ENCODE data around the gene NME3. TPM values are rescaled to one million over a fixed set of nuclear protein-coding genes. Genes with fewer than 3 reads are reported as not detected.

Gene NME3
- polyA plus RNA-seq, 1 experiment, result 15.6 TPM

DNA sequence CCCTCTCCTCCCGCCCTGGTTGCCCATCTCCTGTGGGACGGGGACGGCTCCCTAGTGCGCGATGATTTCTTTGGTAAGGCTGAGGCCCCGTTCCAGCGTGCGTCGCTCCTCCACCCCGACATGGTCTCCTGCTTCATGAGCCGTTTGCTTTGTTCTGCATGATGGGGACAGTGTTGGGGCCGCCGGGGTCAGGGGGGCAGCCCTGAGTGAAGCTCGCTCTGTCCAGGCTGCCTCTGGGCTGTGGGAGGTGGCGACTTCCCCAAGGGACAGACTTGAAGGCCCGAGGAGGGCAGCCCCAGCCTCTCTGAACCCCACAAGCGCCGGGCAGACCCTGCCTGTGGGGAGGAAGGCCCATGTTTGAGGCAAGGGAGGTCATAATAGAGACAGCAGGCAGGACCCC is 12.4 kb downstream of the NME3 start:
- TF ChIP-seq, protein P1, sequence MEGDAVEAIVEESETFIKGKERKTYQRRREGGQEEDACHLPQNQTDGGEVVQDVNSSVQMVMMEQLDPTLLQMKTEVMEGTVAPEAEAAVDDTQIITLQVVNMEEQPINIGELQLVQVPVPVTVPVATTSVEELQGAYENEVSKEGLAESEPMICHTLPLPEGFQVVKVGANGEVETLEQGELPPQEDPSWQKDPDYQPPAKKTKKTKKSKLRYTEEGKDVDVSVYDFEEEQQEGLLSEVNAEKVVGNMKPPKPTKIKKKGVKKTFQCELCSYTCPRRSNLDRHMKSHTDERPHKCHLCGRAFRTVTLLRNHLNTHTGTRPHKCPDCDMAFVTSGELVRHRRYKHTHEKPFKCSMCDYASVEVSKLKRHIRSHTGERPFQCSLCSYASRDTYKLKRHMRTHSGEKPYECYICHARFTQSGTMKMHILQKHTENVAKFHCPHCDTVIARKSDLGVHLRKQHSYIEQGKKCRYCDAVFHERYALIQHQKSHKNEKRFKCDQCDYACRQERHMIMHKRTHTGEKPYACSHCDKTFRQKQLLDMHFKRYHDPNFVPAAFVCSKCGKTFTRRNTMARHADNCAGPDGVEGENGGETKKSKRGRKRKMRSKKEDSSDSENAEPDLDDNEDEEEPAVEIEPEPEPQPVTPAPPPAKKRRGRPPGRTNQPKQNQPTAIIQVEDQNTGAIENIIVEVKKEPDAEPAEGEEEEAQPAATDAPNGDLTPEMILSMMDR (IDR thresholded peaks at IDR 0.05; ENCODE audit: low read depth, low read length), result no peak

DNA sequence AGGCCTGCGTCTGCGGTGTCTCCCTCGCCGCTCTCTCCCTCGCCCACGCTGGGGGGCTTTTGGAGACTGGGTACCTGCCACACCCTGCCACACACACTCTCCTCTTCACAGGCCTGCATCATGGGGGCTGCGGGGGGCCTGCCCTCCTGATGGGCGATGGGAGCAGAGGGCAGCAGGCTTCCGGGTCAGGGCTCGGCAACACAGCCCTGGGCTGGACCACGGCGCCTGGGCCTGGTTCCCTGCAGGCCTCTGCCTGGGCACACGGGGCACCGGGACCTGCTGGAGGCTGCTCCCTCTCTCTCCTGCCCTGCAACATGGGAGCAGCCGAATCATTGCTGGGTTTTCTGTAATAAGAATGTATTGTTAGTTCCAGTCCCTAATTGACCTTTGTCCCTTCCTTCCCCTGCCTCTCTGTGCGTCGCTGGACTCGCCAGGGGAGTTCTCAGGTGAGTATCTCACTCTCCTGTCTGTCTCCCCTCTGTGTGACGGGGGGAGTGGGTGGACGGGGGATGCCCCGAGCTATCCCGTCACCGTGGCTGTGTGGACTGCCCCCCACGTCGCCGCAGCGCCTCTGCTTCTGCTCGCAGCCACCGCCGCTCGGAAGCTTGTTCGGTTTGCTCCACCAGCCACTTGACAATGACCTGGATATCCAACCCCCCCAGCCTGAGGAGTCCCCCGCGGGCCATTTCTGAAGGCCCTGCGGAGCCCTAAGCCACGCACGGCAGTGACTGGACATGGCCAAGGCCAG is 13.5 kb downstream of the NME3 start:
- ChIA-PET CTCF (no interaction called here), POLR2A (no interaction called here)
- Histone ChIP-seq H3K4me3 (ENCODE audit: low read depth, low read length) (no peak overlapping the region), H3K27ac (ENCODE audit: low read depth, low read length) (no peak overlapping the region), H3K27me3 (ENCODE audit: control insufficient read depth, insufficient read depth, low read length) (no peaks in the 10 kb centered on the region), H3K9me3 (ENCODE audit: control insufficient read depth, insufficient read depth, low read length) (no peaks in the 10 kb centered on the region; the same call in 1 of the 2 replicates)
- TF ChIP-seq, protein P1 (IDR thresholded peaks at IDR 0.05; ENCODE audit: low read depth, low read length), result no peak
- DNase-seq (ENCODE audit: low read depth, low spot score), result no peak

More for the DNA sequence above, 12.4 kb downstream of the NME3 start:
- no peak for DNase-seq (ENCODE audit: low read depth, low spot score)
- no peaks in the 10 kb centered on the region for H3K27me3 ChIP-seq (ENCODE audit: control insufficient read depth, insufficient read depth, low read length)
- H3K27ac ChIP-seq (ENCODE audit: low read depth, low read length), result no peak overlapping the region
- no peak overlapping the region for H3K4me3 ChIP-seq (ENCODE audit: low read depth, low read length)
- ChIA-PET CTCF (no interaction called here), POLR2A (no interaction called here)
- H3K9me3 ChIP-seq (ENCODE audit: control insufficient read depth, insufficient read depth, low read length), result no peaks in the 10 kb centered on the region; the same call in 1 of the 2 replicates

DNA sequence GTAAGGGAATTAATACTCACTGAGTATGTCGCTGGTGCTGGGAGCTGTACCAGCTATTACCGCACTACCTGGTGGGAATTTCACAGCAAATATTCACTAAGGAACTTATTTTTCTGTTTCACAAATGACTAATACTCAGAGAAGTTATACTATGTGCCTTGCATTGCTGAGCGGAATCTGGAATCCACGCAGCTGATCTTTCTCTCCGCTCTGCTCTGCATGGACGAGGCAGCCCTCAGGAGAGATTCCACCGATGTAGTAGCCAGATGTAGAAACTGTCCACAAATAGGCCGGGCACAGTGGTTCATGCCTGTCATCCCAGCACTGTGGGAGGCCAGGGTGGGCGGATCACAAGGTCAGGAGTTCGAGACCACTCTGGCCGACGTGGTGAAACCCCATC is 17.1 kb downstream of the NME3 start:
- DNase-seq (ENCODE audit: low read depth, low spot score), result no peak
- Histone ChIP-seq H3K27me3 (ENCODE audit: control insufficient read depth, insufficient read depth, low read length) (no peaks in the 10 kb centered on the region), H3K9me3 (ENCODE audit: control insufficient read depth, insufficient read depth, low read length) (no peaks in the 10 kb centered on the region; the same call in 1 of the 2 replicates), H3K4me3 (ENCODE audit: low read depth, low read length) (no peak overlapping the region), H3K27ac (ENCODE audit: low read depth, low read length) (no peak overlapping the region)
- ChIA-PET POLR2A (no interaction called here), CTCF (interaction anchor here (1.8 kb wide), 1 partner anchor 31 kb away, joined by 5 read pairs; no protein-coding TSS in a partner anchor)
- TF ChIP-seq, protein P1 (IDR thresholded peaks at IDR 0.05; ENCODE audit: low read depth, low read length), result no peak

DNA sequence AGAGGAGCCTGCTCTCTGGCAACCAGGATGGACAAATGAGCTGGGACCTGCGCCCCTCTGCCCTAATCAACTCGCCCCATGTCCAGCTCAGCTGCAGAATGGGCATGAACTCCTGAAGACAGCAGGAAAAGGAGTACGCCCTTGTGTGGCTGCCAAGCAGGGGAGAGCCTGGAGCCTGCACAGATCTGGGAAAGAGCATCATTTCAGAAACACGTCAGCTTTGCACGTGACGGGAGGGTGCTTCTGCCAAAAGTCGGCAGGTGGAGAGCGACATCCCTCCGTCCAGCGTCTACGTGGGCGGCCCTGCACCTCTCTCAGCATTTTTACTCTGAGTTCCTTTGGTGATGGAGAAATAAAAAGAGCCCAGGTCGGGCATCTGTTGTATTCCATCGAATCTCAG is 18.5 kb downstream of the NME3 start:
- ChIA-PET CTCF (no interaction called here), POLR2A (no interaction called here)
- Histone ChIP-seq H3K27ac (ENCODE audit: low read depth, low read length) (no peak overlapping the region), H3K4me3 (ENCODE audit: low read depth, low read length) (no peak overlapping the region), H3K9me3 (ENCODE audit: control insufficient read depth, insufficient read depth, low read length) (no peaks in the 10 kb centered on the region; the same call in 1 of the 2 replicates), H3K27me3 (ENCODE audit: control insufficient read depth, insufficient read depth, low read length) (no peaks in the 10 kb centered on the region)
- TF ChIP-seq, protein P1 (IDR thresholded peaks at IDR 0.05; ENCODE audit: low read depth, low read length), result no peak
- no peak for DNase-seq (ENCODE audit: low read depth, low spot score)

DNA sequence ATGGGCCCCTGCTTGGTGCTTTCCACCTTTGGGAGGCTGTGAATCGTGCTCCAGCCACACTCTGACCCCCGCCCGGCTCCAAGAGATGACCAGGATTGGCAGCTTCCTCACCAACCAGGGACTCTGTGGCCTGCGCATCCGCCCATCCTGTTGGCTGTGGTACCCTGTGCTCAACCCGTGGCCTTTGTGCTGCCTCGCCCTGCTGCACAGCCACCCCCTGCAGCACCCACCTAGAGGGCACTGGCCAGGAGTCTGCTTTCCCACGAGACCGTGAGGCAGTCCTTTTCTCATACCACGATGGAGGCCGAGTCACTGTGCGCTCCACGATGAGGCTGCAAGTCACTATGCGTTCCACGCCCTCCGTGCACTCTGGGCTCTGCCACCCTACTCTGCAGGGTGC is 19.4 kb downstream of the NME3 start:
- DNase-seq (ENCODE audit: low read depth, low spot score), result no peak
- CTCF ChIA-PET, result no interaction called here
- POLR2A ChIA-PET, result no interaction called here
- no peaks in the 10 kb centered on the region; the same call in 1 of the 2 replicates for H3K9me3 ChIP-seq (ENCODE audit: control insufficient read depth, insufficient read depth, low read length)
- H3K4me3 ChIP-seq (ENCODE audit: low read depth, low read length), result no peak overlapping the region
- TF ChIP-seq, protein P1 (IDR thresholded peaks at IDR 0.05; ENCODE audit: low read depth, low read length), result no peak
- no peaks in the 10 kb centered on the region for H3K27me3 ChIP-seq (ENCODE audit: control insufficient read depth, insufficient read depth, low read length)
- no peak overlapping the region for H3K27ac ChIP-seq (ENCODE audit: low read depth, low read length)

Data from AG04450 (cell line).